Non-pigmented ciliary epithelial cell (primary cell): Measurements from ENCODE around the gene RYR3.

ENCODE experiments used
- DNase-seq: peaks from one replicate; pipeline ENCODE4 v3.0.0-alpha.2; 2010; ENCODE audit warnings: low read depth

Gene RYR3

DNA sequence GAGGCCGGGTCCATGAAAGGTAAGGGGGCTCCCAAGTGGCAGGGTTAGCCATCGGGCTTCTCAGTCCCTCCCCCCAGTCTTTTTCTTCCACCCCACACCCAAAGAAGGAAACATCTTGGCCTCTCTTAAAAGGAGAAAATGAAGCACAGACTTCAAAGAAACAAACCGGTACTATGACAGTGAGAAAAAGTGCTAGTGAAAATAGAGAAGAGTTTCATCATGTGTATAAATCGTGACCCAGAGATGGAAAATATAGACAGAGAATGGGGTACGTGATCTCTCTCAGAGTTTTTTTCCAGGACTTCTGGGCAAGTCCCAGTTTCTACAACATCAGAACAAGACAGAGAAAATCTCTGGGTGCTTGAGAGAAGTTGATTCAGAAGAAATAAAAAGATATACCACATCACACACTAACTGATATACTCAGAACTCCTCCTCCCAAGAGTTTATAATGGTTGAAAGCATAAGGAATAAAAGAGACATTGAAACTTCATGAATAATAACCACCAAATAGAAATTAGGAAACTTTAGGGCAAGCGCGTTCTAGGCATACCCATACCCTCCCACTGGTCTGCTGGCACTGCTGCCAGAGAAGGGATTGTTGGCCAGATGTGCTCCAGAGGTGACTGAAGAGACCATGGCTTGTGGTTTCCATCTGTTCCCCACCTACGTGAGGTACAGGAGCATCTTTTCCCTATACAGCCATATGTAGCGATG is 338.6 kb downstream of the RYR3 start:
- no peak for DNase-seq

DNA sequence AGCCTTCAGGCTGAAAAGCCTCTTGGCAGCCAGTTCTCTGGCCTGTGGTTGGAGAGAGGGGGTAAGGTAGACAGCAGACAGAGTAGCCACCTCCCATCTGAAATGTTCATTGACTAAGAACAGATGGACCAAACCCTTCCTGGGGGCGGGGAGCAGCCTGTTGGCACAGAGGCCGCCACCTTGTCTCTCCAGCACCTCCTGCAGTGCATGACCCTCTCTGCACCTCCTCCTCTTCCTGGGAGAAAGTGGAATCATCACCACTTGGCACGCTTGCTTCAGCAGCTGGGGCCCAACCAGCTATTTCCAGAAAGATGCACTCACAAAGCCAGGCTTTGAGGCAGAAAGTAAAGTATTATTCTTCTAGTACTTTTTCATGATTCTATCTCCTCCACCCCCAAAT is 344.1 kb downstream of the RYR3 start:
- no peak for DNase-seq

DNA sequence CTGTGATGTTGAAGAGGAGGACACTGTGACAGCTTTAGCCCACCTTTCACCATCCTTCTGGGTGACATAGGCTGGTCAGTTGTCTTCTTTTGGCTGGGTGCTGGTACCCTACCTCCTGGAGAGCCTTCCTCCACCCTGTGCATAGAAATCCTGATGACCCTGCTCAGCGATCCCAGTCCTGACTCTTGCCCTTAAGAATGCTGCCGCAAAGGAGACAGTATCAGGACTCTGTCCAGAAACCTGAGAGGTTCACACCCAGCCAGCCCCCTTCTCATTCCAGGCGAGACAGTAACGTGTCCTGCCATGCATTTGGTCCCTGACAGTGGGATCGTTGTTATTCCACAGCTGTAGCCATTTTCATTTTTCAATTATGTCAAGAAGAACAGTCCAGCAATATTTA is 344.7 kb downstream of the RYR3 start:
- no peak for DNase-seq

DNA sequence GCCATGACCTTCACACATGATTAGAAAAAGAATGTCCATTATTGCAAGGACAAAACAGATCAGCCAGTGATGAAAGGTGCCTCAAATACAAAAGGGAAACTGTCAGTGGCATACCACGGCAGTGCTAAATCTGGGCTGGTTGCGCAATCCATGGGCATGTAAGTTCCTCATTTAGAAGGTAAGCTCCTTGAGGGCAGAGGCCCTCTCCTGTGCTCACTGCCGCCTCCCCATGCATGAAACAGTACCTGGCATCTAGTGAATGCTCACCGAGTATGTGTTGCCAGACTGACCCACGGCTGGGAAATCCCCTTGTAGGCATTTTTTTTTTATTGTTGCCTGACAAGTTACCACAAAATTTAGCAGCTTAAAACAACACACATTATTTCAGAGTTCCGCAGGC is 345.4 kb downstream of the RYR3 start:
- DNase-seq = no peak

DNA sequence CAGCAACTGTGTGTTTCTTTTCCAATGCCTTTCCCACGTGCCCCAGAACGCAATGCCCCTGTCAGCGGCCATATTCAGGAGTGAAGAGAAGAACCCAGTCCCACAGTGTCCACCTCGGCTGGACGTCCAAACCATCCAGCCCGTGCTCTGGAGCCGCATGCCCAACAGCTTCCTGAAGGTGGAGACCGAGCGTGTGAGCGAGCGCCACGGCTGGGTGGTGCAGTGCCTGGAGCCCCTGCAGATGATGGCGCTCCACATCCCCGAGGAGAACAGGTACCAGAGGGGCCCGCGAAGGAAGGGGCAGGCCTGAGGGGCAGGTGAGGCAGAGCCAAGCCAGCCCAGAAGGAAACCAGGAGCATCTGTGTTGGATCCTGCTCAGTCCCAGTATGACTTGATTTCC is 349.4 kb downstream of the RYR3 start:
- DNase-seq = no peak

DNA sequence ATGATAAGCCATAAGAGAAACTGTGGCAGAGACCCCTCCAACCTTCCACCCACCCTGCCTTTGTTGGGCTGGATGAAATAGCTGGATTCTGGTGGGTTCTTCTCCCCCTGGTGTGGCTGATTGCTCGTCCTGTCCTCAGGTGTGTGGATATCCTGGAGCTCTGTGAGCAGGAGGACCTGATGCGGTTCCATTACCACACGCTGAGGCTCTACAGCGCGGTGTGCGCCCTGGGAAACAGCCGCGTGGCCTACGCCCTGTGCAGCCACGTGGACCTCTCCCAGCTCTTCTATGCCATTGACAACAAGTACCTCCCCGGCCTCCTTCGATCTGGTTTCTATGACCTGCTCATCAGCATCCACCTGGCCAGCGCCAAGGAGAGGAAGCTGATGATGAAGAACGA is 351.2 kb downstream of the RYR3 start:
- no peak for DNase-seq

DNA sequence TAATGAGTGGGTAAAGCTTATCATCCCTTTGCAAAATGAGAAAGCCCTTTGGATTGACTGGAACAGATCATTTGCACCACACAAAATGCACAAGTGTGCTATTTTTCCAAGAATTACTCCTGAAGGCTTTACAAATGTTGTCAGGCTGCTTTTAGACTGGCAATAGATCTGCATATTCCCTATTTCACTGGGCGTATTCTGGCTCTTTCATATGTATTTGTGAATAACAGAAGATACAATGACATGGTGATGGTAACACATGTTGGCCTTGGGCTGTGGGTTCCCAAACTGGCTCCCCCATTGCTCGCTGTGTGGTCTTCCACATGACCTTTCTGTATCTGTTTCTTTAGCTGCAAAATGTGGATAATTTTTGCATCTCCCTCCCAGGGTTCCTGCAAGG is 354.2 kb downstream of the RYR3 start:
- DNase-seq = no peak

DNA sequence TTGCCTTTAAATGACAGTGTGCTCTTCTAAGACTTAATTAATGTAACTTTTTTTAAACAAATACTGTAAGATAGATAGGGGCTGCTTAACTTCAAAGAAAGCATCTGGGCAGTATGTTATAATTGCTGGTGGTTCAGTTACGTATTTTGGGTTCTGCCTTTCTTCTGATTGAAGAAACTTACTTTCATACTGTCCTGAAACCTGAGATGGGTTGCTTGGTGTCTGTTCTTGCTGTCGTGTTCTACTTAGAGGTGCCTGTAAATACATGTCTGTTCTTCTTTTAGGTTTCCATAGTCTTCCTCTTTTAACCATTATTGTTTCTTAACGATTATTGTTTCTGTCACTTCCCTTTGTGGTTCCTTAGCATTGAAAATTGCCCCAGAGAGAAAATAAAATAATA is 359.8 kb downstream of the RYR3 start:
- DNase-seq = no peak

DNA sequence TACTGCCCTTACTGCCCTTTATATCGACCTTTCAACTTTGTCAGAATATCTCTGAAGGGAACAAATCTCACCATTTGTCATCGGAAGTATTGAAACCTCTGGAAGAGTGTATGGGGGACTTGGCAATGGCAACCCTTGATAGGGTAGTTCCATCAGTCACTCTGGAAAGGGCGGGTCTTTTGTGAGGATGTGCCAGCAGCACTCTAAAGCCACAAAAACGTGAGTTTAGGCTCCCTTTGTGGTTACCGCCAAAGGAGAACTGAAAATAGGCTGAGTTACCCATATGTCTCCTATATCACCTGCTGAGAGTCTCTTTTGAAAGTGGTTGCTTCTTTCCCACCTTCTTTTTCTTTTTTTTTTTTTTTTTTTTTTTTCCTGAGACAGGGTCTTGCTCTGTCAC is 360.7 kb downstream of the RYR3 start:
- no peak for DNase-seq

DNA sequence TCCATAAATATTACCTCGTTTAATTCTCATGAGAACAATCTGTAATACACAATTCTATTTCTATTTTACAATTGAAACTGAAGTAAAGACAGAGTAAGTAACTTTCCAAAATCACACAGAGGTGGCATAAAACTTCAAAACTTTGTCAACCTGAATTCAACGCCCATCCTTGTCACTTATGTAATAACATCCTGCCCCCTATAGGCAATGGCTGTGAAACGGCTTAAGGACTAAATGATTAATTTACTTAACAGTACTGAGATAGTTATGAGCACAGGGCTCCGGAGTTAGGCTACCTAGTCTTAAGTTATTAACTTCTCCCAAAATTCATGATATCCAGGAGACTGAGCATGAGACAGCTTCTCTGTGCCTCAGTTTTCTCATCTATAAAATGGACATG is 364.5 kb downstream of the RYR3 start:
- no peak for DNase-seq

DNA sequence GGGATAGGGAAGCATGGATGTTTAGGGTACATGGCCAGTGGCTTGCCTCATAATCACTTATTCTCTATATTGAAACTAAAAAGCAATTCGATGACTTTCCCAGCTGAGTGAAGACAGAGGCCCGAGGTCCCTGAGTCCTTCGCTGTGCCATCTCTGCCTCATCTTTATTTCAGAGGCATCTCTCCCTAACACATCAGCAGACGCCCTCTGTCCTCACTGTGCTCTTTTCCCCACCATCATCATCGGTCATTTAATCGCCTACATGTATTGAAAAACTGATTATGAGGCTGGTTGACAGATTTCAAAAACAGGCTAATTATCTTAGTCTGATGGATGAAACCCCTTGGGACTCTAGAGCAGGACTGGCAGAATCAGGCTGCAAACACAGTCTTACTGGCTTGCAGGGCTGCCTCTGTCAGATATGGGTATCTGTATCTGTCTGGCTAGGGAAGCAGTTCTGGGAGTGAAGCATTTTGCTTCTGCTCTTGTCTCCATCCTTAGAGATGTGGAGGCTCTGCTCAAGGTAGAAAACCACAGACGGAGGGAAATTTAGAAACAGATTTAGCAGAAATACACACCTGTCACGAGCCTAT is 366.6 kb downstream of the RYR3 start:
- DNase-seq = no peak

DNA sequence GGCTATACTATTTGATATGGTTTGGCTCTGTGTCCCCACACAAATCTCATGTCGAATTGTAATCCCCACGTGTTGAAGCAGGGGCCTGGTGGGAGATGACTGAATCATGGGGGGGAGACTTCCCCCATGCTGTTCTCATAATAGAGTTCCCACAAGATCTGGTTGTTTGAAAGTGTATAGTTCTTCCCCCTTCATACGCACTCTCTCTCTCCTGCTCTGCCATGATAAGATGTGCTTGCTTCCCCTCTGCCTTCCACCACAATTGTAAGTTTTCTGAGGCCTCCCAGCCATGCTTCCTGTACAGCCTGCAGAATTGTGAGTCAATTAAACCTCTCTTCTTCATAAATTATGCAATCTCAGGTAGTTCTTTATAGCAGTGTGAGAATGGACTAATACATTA is 367.4 kb downstream of the RYR3 start:
- no peak for DNase-seq

DNA sequence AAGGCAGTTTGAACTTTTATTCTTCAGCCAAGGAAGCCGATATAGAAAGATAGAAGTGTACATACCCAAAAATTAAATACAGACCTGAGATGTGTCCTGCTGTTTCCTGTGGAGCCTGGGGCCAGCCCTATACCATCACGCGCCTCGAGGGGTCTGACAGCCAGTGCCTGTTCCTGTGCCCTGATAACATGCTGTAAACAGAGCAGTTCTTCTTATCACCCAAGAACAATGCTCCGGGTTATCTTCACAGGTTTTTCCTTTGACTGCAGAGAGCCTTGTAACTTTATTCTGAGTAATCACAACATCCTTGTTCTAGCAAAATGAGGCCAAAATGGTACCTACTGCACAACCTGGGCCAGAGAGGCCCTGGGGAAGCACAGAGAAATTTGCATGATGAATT is 367.8 kb downstream of the RYR3 start:
- no peak for DNase-seq

DNA sequence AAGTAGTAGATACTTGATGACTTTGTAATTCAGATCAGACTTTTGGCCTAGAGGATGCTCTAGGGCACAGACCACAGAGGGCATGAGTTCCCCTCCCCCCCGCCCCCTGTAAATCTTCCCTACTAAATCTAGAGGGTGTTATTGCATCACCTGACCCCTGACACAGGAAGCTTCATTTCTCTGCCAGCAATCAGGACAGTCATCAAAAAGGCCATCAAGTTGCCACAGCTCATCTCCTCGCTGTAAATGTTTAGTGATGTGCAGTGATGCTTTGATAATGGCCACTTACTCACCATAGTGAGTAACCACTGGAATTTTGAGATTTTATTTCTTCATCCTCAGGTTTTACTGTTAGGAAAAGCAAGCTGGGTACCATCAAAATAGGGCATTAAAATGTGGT is 368.3 kb downstream of the RYR3 start:
- DNase-seq = no peak

DNA sequence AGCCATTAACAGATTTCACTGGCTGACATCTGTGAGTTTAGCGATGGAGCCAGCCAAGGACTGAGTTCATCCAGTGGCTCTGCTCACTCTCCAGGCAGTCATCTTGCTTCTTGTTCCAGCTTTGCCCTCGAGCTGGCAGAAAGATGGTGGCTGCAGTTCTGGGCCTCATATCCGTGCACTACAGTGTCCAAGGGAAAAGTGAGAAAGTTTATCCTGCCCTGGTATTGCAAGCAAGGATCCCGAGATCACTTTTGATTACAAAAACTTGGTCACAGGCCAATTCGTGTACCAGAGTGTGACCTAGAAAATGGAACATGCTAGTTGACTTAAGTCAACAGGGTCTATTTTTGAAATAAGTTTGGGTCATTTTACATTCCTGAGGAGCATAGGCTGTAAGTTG is 369.6 kb downstream of the RYR3 start:
- no peak for DNase-seq

DNA sequence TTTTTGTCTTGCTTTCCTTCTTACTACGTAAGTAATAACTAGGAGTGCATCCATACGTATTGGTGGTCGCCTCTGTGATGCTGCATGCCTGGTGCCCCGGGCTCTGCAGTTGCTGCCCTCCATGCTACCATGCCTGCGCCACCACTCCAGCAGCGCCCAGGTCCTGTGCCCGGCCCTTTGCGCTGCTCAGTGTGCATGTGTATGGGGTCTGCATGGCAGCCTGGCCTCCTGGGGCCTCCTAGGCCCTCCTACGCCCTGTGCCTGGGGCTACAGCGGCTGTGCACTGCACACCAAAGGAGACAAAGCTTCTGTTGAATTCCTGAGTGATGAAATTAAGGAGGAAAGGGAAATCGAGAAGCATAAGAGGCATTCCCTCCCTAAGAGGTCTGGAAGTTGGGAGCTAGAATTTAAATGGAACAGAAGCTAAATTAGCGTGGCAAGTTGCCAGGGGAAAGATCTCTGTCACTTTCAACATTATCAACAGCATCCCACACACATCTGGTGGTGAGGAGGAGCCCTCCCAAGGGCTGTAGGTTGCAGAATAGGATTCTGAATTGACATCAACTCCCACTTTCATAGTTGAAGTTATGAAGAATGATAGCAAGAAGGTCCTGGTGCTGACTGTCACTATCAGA is 382.5 kb downstream of the RYR3 start:
- no peak for DNase-seq

DNA sequence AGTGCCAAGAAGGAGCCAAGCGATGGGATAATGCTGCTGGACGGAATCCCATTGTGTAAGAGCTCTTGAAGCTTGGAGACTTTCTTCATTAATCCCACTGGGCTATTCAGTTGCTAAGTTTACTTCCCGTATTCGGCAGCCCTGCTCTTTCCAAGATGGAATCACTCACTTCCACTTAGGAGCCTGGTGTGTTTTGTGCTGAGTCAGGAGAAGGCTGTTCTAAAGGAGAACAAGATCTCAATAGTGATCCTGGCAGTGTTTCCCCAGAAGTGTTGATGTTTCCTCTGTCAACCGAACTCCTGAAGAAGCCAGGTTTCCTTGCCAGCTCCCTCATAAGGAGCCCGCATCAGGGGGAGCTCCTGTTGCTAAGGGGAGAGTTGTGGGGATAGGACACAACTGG is 387.4 kb downstream of the RYR3 start:
- no peak for DNase-seq

DNA sequence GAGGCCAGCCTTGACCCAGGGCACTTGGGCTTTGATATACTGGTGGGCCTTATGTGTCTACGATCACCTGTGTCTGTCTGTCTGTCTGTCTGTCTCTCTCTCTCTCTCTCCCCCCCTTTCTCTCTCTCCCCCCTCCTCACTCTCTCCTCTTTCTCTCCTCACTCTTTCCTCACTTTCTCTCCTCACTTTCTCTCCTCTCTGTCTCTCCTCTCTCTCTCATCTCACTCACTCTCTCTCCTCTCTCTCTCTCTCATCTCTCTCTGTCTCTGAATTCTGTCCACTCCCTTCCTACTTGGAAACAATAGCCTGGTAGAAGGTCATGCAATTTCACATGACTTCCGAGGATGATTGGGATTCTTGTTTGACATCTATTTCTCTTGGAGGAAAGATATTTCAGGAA is 388.4 kb downstream of the RYR3 start:
- no peak for DNase-seq

DNA sequence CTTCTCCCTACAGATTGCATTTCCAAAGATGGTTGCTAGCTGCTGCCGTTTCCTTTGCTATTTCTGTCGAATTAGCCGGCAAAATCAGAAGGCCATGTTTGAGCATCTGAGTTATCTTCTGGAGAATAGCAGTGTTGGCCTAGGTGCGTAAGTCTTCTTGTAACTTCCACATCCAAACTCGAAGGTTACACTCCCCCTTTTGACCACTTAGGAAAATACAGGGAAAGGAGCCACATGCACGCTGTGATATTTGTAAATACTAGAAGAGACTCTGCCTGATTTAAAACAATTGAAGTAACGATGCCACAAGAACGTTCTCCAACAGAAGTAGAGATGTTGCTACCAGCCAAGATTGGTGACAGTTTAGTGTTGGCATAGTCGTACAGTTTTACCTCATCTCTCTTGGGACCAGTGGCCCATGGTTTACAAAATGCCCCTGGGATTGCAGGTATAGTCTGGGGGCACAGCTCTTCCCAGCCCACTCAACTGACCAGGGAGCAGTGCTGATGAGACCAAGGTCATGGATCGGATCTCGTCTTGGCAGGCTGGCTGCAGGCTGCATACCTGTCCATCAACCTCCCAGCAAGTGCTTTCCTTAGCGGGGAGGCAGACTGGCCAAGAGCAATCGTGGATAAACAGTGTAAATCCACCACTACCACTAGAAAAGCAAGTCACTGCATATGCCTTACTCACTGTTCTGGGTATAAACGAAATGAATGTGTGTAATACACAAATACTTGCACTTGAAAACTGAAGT is 389.1 kb downstream of the RYR3 start:
- DNase-seq = no peak

DNA sequence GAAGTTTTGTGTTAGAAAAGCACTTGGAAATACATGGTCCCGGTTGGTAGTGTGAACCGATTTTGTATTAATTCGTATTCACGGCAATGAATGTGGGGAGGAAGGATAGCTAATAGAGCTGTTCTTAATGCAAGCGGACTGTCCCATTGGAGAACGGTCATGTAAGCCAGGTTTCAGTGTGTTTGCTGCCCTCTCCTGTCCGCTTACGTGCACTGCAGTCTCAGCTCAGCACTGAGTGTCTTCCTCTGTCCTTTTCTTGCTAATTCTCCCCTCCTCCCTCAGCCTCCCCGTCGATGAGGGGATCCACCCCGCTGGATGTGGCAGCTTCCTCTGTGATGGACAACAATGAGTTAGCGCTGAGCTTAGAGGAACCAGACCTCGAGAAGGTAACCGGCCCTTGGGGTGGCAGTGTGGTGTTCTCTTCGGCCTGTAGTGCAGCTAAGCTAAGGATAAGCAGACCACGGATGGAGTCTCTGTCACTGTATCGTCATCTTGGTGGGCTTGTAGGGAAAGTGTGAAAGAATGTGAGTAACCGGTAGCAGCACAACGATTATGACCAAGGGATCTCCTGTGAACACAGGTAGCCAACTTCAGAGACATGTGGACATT is 390.0 kb downstream of the RYR3 start:
- peak; percentile 56 for DNase-seq

DNA sequence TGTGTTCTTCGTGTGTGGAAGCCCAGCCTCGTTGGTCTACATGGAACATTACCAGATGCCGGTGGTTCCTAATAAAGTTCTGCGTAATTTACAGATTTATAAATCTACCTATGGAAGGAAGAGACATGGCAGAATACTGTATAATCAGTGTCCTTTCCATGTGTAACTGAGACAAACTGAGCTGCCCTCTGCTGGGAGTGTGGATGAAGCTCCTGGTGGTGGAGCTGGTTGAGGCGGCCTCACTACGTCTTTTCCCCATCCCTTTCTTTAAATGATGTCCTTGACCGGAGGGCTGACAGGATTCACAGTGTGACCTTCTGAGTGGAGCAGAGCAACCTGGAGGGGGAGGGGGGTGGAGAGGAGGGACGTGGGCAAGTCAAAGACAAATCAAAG is 390.5 kb downstream of the RYR3 start:
- no peak for DNase-seq

DNA sequence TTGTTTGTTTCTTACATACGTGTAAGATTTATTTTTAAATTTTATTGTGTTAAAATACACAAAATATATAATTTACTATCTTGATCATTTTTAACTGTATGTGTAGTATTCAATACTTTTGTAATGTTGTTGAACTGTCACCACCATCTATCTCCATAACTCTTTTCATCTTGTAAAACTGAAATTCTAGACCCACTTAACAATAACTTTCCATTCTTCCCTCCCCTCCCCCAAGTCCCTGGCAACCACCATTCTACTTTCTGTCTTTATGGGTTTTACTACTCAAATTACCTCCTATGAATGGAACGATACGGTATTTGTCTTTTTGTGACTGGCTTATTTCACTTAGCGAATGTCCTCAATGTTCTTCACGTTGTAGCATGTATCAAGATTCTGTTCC is 395.4 kb downstream of the RYR3 start:
- DNase-seq = no peak

DNA sequence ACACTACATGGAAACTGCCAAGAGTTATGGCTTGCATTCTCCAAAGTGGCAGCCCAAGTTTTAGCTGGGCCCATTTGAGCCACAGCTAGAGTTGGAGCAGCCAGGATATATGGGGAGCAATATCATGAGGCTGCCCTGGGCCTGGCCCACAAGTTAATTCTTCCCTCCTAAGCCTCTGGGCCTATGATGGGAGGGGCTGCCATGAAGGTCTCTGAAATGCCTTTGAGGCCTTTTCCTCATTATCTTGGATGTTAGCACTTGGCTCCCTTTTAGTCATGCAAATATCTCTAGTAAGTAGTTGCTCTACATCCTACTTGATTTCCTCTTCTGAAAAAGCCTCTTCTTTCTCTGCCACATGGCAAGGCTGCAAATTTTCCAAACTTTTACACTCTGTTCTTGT is 400.0 kb downstream of the RYR3 start:
- no peak for DNase-seq
